Kidney (tissue), 14 donors: ENCODE measurements around the gene SEBOX. TPM values are rescaled to one million over a fixed set of nuclear protein-coding genes. Genes with fewer than 3 reads are reported as not detected.

ENCODE experiments used
- DNase-seq, 5 donors: peaks; one replicate each; pipeline ENCODE4 v3.0.0-alpha.2; 2013 to 2020
- FAIRE-seq: peaks from 2 replicates; lab custom pipeline; 2012; peaks lifted over from hg19 to GRCh38; lab: Jason Lieb, UNC
- H3K27ac ChIP-seq, 2 donors: one replicate each; pipeline ENCODE4 v1.7.0; 2013; ENCODE audit warnings: low read depth in 2 of 2, low read length in 2 of 2, inconsistent platforms in 1 of 2
- H3K27me3 ChIP-seq: one replicate; pipeline ENCODE4 v1.7.1; 2013; ENCODE audit warnings: low read length, inconsistent platforms; ENCODE audit not compliant: control insufficient read depth, insufficient read depth
- H3K36me3 ChIP-seq, 3 donors: one replicate each; pipeline versions ENCODE4 v1.7.0 to v1.7.1; 2013; ENCODE audit warnings: low read length in 3 of 3, control low read depth in 1 of 3, inconsistent platforms in 1 of 3; ENCODE audit not compliant: insufficient read depth in 3 of 3, control insufficient read depth in 2 of 3
- H3K4me1 ChIP-seq, 3 donors: one replicate each; pipeline versions ENCODE4 v1.7.0 to v1.7.1; 2013; ENCODE audit warnings: low read length in 3 of 3, inconsistent platforms in 1 of 3, low read depth in 1 of 3; ENCODE audit not compliant: control insufficient read depth in 2 of 3, insufficient read depth in 2 of 3
- H3K4me3 ChIP-seq, 3 donors: one replicate each; pipeline versions ENCODE4 v1.7.0 to v1.8.1; 2013; ENCODE audit warnings: low read length in 3 of 3, control low read depth in 1 of 3, inconsistent platforms in 1 of 3
- H3K9ac ChIP-seq, 3 donors: one replicate each; pipeline versions ENCODE4 v1.7.0 to v1.7.1; 2013; ENCODE audit warnings: low read length in 3 of 3, control low read depth in 1 of 3, inconsistent platforms in 1 of 3
- H3K9me3 ChIP-seq, 3 donors: one replicate each; pipeline versions ENCODE4 v1.7.0 to v1.7.1; 2013; ENCODE audit warnings: low read length in 3 of 3, control low read depth in 1 of 3, inconsistent platforms in 1 of 3; ENCODE audit not compliant: control insufficient read depth in 2 of 3, insufficient read depth in 1 of 3
- CTCF ChIP-seq: IDR thresholded peaks from 3 replicates; pipeline ENCODE4 v1.5.1; 2012; ENCODE audit warnings: mild to moderate bottlenecking, moderate library complexity, borderline replicate concordance; ENCODE audit not compliant: insufficient read depth; ENCODE audit errors: extremely low read depth
- intact Hi-C: fragments of 100-400 bp; cut with DNase I; formaldehyde crosslinking; loops from one replicate; pipeline ENCODE4 v1.11.1; 2022
- polyA plus RNA-seq: library from polyadenylated mRNA; stranded (reverse); fragments of 350-450 nt; fragmentation: Illumina TruSeq; extraction: RNeasy Lipid Tissue Mini Kit (QIAGEN cat#74804); gene quantifications from one replicate; pipeline ENCODE4 v1.2.3, GENCODE V29; 2014; ENCODE audit warnings: low read depth, low replicate concordance; ENCODE audit not compliant: insufficient read depth
- total RNA-seq: library from RNA; stranded (reverse); fragmentation: NEBNext Ultra II Directional; extraction: Animal tissue kit (Norgen Biotek cat#: 25700); gene quantifications from one replicate; pipeline ENCODE4 v1.2.1, GENCODE V29; 2021
- donor health status: control.
- donor health status: control.
- donor health status: control.
- donor health status: control.
- donor health status: control.
- donor health status: DM: yes; HTN: yes; CAD: no.
- donor health status: Normal renal cell carcinoma (clear cell type).

SEBOX gene
- total and polyA plus RNA-seq, 2 donors from 2014 or later, result not detected

GRCh38 chr17:28346746-28347246 is 18.2 kb downstream of the SEBOX start:
- H3K9ac ChIP-seq, result peak overlapping the region in 1 of 3 donors; percentile 53

GRCh38 chr17:28346199-28346580 is 18.8 kb downstream of the SEBOX start:
- peak overlapping the region in 1 of 3 donors; percentile 48 for H3K9ac ChIP-seq
- H3K4me1 ChIP-seq, result peaks cover 0 to 40% (median 27%) of the 10 kb centered on the region in 3 donors
- DNase-seq (no peak), FAIRE-seq (no peak)
- peaks cover 3 to 88% (median 53%) of the 10 kb centered on the region in 3 donors for H3K36me3 ChIP-seq
- H3K27ac ChIP-seq, result peak overlapping the region; percentile 77 to 88
- intact Hi-C loops, result no loop called here
- no peak for TF ChIP-seq CTCF
- H3K27me3 ChIP-seq, result no peaks in the 10 kb centered on the region
- no peaks in the 10 kb centered on the region for H3K9me3 ChIP-seq
- no peak overlapping the region for H3K4me3 ChIP-seq

More at GRCh38 chr17:28346746-28347246, 18.2 kb downstream of the SEBOX start:
- Histone ChIP-seq H3K27ac (peak overlapping the region; percentile 77 to 88), H3K36me3 (peaks cover 3 to 88% (median 53%) of the 10 kb centered on the region in 3 donors), H3K4me3 (peak overlapping the region in 1 of 3 donors; percentile 16), H3K27me3 (no peaks in the 10 kb centered on the region), H3K4me1 (peaks cover 0 to 40% (median 27%) of the 10 kb centered on the region in 3 donors), H3K9me3 (no peaks in the 10 kb centered on the region)
- DNase-seq (peak in 1 of 5 donors; percentile 44), FAIRE-seq (no peak)
- intact Hi-C loops, result no loop called here
- peak; percentile 47 for TF ChIP-seq CTCF

GRCh38 chr17:28345419-28346198 is 19.4 kb downstream of the SEBOX start:
- H3K4me3 ChIP-seq, result no peak overlapping the region
- H3K27me3 ChIP-seq, result no peaks in the 10 kb centered on the region
- H3K9me3 ChIP-seq, result no peaks in the 10 kb centered on the region
- no peak for FAIRE-seq
- peaks cover 3 to 86% (median 51%) of the 10 kb centered on the region in 3 donors for H3K36me3 ChIP-seq
- no peak for DNase-seq
- intact Hi-C loops, result no loop called here
- no peak for TF ChIP-seq CTCF
- peak overlapping the region; percentile 77 to 88 for H3K27ac ChIP-seq
- peak overlapping the region in 1 of 3 donors; percentile 48 for H3K9ac ChIP-seq
- peaks cover 0 to 40% (median 27%) of the 10 kb centered on the region in 3 donors for H3K4me1 ChIP-seq
